GM18511 (cell line): ENCODE data around the gene GOT2.
"Not testable (repeated sequence)": the region's sequence is repeated elsewhere in the genome, so short reads cannot be mapped to it uniquely, and the experiment has no call there.

Experiments used
- ATAC-seq: cut with Tn5 transposase; IDR thresholded peaks from one replicate; pipeline ENCODE4 v1.9.1; 2021; ENCODE audit warnings: mild to moderate bottlenecking, moderate library complexity; ENCODE audit not compliant: unreplicated experiment

Gene GOT2

DNA sequence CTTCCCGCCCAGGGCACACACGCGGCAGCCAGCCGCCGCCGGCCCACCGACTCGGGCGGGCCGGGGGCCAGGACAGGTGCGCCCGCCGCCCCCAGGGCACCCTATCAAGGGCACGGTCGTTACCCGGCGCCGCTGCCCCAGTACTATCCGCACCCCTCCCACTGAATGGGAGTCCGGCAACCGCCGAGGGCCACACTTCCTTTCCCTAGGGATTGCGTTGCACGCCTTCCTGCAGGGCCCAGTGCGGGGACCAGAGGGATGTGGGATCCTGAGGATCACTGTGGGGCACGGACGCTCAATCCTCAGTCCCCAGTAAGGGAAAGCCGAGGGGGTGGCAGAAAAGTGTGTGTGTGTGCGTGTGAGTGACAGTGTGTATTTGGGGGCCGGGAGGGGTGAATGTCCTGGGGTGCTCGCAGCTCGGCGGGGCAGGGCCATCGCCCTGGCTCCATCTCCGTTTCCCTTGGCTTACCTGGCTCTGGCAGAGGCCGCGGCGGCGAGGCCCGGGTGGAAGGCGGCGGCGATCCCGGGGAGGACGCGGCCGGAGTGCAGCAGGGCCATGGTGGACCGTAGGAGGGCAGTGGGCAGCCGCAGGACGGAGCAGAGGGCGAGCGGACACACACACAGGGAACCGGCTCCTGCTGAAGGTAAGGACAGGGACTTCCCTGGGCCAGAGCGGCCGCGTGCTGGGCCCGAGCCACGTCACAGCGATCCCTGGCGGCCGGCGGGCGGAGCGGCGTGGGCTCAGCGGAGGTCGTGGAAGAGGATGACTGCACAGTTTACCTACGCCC, at the start of gene GOT2:
GOT2 (minus strand) TSS at position 646 of the 788 bp plus-strand sequence; CDS start at position 558, 88 bp downstream.
- ATAC-seq: peak; percentile 92

DNA sequence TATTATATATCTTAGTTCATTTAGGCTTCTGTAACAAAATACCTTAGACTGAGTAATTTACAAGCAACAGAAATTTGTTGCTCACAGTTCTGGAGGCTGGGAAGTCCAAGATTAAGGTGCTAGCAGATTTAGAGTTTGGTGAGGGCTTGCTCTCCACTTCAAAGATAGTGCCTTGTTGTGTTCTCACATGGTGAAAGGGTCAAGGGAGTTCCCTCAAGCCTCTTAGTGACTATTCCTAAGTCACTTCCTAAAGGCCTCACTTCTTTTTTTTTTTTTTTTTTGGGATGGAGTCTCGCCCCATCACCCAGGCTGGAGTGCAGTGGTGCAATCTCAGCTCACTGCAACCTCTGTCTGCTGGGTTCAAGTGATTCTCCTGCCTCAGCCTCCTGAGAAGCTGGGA, 45.2 kb upstream of the GOT2 start:
- ATAC-seq: not testable (repeated sequence)

DNA sequence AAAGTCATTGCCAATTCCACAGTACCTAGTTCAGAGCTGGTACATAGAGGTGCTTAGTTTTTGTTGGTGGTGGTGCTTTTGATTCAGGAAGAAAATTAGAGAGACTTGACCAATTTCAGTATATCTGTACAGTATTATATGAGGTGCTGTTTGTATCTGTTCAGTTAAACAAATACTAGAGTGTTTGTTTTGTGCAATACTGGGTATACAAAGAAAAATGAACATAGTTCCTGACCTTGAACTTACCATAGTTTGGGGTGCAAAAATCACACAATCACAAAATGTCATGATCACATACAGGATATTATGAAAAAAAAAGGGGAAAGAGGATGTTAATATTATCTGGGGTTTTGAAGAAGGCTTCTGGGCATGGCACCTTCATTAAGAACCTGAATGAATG, 39.8 kb upstream of the GOT2 start:
- ATAC-seq: no peak

DNA sequence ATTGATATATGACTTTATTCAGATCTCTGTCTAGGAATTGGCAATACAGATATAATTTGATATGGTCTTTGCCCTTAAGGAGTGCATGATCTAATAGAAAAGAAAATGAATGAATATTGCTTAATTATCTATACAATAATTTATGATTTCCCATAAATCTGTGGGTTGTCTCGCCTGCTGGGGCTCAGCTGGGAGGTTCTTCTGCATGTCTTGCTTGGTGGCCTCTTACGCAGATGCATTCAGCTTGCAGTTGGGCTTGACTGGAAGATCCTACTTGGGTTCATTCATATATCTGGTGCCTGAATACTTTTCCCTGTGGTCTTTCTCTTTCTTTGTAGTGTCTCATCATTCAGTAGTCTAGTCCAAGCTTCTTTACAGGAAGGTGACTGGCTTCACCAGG, 34.0 kb upstream of the GOT2 start:
- no peak for ATAC-seq

DNA sequence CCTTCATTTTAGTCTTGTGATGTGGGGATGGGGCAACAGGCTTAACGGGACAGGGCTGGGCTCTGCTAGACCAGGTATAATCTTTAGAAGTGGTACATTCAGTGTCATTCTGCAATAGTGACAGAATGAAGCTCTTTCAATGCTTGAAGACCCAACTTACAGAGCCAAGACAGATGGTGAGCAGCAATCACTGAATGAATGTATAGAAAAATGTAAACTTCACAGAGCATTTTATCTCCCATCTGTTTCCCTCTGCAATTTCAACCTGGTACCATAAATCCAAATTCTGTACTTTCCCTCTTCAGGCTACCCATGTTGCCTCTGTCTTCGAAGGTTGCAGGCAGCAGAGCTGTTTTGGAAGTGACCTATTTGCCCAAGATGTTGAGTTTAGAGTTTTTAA, 33.5 kb upstream of the GOT2 start:
- no peak for ATAC-seq

DNA sequence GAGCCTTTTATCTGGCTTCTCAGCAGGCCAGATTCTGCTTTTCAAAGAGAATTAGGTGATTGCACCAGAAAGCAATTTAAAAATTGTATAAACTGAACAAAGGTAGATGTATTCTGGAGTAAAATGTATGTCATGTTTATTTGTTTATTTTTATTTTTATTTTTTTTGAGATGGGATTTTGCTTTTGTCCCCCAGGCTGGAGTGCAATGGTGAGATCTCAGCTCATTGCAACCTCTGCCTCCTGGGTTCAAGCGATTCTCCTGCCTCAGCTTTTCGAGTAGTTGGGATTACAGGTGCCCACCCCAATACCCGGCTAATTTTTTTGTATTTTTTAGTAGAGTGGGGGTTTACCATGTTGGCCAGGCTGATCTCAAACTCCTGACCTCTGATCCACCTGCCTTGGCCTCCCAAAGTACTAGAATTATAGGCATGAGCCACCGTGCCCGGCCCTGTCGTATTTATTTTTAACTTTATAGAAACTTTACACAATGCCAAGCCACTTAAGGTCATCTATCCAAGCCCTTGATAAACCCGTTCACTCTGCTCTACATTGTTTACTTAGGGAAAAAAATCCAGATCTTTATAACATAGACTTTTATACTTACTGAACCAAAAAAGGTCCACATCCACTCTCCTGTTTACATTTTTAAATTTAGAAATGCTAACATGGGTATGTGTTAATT, 22.7 kb upstream of the GOT2 start:
- no peak for ATAC-seq

DNA sequence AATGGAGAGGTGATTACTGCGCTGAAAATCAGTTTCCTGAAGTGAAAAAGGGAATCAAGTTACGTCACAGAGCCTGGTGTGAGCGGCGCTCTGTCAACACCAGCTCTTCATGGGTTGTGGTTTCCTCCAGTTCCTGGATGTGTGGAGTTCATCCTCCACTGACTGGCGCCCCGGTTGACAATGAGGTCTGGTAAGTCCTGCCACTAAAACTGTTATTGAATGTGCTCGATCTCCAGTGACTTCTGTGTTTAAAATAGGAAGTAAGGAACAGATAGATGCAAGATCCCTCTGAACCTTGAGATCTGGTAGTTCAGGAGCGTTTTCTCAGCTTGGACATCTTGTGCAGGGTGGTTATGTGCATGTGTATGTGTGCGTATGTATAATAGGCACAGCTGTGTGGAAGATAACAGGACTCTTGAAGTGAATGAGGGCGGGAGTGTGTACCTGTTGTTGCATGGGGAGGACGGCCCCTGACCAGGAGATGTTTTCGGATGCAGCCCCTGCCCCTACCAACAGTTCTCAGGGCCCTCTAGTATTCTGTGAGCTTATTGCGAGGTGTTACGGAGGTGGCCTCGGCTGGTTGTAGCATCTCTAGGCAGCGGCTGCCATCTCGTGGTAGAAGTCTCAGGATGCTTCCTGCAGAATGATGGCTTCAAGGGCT, 22.0 kb upstream of the GOT2 start:
- ATAC-seq: peak; percentile 98

DNA sequence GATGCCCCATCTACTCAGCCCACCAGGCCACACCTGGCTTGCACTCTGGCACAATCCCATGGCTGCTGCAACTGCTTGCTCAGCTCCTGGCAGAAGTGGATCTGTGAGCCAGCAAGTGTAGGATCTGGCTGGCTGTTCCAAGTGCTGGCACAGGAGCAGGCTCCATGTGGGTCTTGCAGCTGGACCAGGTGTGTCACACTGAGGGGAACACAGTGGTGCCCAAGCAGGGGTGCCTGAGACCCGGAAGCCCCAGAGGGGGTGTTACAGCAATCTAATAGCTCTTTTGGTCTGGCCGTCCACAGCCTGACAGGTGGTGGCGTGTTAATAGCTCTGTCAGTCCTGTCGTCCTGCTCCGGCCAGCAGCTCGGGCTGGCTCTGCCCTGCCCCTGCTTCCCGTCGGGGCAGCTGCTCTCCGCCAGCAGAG, 19.6 kb upstream of the GOT2 start:
- no peak for ATAC-seq

DNA sequence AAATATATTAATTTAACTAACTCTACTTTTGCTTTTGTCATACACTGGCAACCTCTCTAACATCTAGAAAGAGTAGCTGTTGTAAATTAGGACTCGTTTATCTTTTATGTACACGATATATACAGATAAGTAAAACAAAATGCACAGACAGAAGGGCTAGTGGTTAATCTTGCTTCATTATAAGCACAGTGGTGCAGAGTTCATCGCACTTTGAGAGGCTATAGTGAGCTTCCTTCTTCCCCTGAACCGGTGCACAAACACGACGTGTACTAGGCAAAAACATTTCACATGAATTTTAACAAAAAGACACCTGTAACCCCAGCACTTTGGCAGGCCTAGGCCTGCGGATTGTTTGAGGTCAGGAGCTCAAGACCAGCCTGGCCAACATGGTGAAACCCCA, 10.4 kb upstream of the GOT2 start:
- ATAC-seq: no peak

DNA sequence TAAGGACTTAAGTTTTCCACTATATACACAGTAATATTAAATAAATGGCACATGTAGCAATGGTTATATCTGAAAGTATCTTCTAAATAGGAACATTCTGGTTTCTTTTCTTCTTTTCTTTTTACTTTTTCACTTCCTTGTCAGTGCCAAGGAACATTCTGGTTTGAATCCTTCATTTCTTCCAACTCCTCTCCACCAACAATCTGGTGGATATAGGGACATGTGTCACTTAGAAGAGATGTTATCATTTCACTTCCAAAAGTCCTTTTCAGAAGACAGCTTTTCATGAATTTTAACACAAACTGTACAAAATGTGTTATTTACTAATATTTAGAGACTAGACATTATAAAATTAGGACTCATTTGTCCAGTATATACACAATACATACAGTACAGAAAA, 7.9 kb upstream of the GOT2 start:
- no peak for ATAC-seq

DNA sequence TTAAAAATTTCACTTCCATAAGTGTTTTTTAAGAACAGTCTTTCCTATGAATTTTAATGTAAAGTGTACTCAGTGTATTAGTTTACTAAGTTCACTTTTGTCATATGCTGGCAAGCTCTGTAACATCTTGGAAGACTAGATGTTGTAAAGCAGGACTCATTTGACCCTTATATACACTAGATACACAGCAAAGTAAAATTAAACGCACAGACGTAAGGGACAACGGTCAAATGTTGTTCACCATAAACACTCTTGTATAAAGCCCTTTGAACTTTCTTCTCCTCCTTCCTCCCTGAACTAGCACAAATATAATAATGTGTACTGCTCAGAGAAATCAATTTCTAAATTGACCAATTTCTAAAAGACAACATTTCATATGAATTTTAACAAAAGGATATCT, 7.0 kb upstream of the GOT2 start:
- ATAC-seq: no peak

DNA sequence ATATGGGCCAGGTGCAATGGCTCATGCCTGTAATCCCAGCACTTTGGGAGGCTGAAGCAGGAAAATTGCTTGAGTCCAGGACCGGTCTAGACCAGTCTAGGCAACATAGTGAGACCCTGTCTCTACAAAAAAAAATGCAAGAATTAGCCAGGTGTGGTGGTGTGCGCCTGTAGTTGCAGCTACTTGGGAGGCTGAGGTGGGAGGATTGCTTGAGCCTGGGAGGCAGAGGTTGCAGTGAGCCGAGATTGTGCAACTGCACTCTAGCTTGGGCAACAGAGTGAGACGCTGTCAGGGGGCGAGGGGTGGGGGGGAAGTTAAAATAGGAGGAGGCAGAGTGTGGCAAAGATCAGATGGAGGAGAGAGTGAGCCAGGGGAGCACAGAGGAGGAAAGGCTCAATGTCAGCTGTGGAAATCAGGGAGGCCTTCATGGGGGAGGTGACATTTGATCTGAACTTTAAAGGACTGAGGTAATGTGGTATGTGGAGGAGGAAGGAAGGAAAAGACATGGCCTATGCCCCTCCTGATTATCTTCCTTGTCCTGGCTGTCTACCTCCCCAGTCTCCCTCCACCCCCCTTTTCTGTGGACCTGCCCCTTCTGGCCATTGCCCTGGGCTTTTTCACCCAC, 4.7 kb upstream of the GOT2 start:
- ATAC-seq: no peak

DNA sequence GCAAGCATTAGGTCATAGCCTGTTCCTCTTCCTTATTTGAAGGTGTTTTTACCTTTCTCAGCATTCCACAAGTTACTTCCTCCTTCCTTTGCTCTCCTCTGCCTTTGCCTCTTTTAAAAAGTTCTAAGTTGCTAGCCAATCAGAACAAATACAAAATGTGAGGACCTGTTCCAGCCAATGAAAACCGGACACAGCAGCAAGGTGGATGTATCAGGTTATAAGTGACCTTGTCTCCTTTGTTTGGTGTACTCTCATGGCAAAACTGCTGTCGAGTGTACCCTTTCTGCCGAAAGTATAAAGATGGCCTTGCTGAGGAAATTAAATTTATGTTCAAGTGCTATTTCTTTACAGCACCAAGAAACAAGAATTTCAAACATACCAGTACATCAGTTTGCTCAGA, 2.2 kb upstream of the GOT2 start:
- ATAC-seq: not testable (repeated sequence)

DNA sequence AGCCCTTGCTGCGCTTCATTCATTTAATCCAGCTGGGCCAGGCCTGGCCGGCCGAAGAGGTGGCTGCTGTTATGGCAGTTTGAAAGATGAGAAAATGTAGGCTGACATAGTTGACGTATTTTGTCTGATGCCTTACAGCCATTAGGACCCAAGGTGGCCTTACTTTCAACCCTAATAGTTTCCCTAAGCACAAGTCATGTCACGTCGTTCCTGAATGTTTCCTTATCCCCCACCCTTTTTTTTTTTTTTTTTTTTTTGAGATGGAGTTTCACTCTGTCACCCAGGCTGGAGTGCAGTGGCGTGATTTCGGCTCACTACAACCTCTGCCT, 307 bp upstream of the GOT2 start:
- ATAC-seq: no peak

DNA sequence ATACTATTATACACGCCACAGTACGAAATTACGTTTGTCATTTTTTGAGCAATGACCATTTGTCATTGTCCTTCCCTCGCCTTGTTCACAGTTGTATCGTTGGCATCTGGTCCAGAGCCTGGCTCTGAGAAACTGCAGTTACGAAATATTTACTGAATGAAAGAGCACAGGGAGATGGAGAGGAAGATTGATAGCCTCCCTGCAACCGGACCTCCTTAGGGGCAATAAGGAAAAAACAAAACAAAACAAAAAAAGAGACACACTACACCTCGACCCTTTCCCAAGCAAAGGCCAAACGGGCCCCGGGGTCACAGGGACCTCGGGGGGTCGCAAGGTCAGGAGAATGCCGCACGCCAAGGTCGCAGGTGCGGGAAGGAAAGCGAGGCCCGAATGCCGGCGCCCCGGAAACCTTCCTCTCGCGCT, 857 bp downstream of the GOT2 start:
- no peak for ATAC-seq

DNA sequence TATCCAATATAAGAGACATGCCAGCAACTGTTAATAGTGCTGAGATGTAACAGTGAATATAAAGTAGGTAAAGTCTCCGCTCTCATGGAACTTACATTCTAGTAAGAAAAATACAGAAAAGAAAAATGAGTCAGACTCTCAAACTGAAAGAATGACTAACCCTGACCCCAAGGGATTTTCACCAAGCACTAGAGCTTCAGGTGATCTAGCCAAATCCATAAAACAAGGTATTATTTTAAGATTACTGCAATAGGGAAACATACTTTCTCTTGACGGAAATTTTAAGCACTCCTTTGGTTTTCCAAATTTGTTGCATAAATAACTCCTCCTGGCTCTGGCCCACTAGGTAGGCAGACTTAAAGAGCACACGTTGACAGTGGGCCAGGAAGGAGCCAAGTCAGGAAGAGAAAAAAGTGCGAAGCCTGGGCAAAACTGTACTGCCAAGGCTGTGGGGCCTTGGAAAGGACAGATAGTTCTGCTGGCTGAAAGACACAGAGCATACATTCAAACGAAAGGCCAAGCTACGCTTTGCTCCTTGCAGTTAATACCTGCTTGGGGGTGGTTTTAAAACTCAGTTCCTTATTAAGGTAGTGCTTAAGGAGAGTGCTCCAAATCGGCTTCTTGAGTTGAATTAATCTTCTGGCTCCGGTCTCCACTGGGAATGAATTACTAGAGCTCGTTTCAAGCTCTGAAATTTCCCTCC, 1.4 kb downstream of the GOT2 start:
- peak; percentile 48 for ATAC-seq

DNA sequence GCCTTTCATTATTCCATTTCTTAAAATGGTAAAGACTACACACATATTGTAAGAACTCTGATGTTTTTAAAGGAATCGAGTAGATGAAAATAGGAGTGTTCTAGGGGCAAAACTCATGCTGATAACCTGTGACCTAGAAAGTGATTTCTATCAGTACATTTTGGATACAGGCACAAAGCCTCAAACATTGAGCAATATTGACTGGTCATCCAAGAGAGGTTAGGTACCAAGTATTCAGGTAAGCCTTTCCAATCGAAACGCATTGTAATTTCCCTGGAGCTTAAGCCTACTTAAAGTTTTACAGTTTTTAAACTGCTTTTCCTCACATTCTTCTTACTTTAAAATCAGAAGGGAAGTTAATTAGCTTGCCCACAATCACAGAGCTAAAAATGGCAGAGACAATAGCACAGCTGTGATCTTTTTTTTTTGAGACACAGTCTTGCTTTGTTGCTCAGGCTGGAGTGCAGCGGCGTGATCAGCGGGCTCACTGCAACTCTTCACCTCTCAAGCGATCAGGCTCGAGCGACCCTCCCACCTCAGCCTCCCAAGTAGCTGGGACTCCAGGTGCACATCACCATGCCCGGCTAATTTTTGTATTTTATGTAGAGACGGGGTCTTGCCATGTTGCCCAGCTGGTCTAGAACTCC, 3.3 kb downstream of the GOT2 start:
- no peak for ATAC-seq

DNA sequence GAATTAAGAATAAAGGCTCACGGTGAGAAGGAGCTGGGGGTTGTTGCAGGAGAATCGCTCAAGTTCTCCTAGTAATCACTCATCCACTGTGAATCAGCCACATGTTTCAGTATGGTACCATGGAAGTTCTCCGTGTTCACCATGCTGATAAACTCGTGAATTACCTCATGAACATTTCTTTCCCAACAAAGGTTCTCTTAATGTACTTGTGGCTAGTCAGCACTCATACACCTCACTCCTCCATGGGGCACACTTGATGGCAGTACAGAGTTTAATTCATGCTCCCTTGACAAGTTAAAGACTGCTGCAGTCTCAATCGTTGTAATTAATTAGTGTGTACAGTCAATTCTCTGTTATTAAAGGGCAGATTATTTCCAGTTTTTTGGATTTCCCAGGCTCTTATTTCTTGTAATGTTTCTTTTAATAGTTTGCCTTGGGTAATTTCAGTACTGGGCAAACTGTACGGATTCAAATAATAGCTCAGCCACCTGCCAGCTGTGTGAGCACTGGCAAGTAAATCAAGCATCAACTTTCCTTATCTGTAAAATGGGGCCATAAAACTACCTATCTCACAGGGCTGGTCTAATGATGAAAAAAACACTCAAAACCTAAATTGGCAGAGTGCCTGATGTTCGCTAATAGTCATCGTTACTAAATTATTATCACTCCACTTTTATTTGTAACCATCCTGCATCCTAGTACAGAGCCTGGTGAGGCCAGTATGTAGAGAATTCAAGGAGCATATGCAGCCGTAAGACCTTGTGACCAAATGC, 6.1 kb downstream of the GOT2 start:
- no peak for ATAC-seq

DNA sequence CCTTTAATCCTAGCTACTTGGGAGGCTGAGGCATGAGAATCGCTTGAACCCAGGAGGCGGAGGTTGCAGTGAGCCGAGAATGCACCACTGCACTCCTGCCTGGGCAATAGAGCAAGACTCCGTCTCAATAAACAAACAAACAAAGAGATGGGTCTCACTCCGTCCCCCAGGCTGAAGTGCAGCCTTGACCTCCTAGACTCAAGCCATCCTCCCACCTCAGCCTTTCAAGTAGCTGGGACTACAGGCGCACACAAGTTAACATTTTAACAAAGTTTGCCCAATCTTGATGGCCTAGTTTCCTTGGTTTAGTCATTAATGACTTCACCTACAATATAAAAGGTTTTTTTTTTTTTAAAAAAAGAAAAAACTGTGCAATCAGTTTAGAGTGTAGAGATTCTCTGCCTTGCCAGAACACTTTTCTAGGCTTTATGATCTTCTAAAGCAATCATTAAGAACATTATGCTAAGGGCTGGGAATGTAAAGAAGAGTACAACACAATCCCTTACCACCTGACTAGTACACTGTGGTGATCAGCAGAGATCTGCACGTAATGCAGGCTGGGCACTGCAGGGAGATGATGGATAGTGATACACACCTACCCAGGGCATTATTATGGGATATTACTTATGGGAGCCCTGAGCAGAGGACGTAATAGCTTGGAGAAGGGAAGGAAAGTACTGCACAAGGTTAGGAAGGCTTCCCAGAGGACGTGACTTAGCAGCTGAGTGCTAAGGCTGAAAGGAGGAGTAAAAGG, 6.9 kb downstream of the GOT2 start:
- no peak for ATAC-seq
